Medulla oblongata (tissue), 1 donor: ENCODE results near the gene CCDC191.
A peak's percentile ranks its signal among the peaks of the same experiment; 100 is the strongest.

Experiments
- DNase-seq: peaks from one replicate; pipeline ENCODE4 v3.0.0-alpha.2; 2015; ENCODE audit errors: extremely low spot score

The CCDC191 gene

DNA sequence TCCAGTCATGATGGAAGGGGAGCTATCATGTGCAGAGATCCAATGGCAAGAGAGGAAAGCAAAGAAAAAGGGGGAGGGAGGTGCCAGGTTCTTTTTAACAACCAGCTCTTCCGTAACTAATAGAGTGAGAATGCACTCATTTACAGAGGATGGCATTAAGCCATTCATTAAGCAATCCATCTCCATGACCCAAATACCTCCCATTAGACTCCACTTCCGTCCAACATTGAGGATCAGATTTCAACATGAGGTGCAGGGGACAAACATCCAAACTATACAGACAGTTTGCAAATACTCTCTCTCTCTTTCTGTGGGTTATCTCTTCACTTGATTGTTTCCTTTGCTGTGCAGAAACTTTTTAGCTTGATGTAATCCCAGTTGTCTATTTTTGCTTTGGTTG lies 87.3 kb downstream of the CCDC191 start:
- DNase-seq = peak; percentile 56

DNA sequence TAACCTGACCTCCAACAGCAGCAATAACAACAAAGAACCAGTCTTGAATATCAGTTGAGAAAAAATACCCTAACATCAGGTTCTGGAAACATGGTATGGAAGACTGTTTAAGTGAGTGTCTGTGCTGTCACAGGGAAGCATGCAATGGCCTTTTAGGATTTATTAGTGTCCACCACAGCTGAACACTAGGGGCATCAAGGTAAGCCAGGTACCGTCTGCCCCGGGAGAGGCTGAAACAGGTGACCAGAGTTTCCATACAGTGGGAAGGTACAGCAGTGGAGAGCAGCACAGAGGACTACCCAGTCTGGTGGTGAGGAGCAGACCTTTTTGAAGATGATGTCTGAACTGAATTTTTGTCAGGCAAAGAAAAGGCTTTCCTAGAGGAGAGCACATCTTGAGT lies 90.2 kb downstream of the CCDC191 start:
- no peak for DNase-seq

- no peak for DNase-seq
Observed at GRCh38 chr3:113963879-113964278, 92.4 kb downstream of the CCDC191 start.

DNA sequence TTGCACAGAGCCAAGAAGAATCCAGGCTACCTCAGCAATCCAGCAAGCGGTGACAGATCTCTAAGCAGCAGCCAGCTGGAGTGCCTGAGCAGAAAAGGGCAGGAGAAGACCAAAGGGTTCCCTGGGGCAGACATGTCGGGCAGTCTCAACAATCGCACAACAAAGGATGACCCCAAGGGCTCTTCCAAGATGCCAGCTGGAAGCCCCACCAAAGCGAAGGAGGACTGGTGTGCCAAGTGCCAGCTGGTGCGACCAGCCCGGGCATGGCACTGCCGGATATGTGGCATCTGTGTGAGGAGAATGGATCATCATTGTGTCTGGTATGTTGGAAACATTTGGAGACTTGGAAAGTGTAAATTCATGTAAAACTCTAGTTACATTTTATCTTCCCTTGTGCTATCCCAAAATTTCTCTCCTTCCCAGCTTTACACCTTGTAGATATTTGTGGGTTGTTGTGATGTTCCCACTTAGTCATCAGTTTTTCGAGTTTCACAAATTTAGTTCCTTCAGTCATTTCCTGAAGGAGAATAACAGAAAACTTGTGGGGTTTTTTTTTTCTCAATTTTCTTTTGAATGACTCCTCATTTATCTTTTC lies 102.1 kb downstream of the CCDC191 start:
- DNase-seq = no peak

- no peak for DNase-seq
Observed at GRCh38 chr3:113953677-113954076, 102.6 kb downstream of the CCDC191 start.

DNA sequence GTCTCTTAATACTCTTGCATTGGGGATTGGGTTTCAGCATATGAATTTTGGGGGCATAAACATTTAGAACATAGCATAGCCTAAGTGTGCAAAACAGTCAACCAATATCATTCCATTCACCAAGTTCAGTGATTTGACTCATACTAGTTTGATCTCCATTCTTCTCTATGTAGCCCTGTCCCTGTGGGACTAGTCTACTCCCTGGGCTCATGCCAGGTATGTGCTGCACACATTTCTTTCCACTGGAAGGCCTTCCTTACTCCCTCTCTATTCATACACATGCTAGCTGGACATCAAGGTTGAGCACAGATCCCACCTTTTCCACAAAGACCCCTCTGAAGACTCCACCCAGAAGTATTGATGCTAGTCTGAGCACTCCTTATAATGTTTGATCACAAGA lies 103.4 kb downstream of the CCDC191 start:
- DNase-seq = no peak

DNA sequence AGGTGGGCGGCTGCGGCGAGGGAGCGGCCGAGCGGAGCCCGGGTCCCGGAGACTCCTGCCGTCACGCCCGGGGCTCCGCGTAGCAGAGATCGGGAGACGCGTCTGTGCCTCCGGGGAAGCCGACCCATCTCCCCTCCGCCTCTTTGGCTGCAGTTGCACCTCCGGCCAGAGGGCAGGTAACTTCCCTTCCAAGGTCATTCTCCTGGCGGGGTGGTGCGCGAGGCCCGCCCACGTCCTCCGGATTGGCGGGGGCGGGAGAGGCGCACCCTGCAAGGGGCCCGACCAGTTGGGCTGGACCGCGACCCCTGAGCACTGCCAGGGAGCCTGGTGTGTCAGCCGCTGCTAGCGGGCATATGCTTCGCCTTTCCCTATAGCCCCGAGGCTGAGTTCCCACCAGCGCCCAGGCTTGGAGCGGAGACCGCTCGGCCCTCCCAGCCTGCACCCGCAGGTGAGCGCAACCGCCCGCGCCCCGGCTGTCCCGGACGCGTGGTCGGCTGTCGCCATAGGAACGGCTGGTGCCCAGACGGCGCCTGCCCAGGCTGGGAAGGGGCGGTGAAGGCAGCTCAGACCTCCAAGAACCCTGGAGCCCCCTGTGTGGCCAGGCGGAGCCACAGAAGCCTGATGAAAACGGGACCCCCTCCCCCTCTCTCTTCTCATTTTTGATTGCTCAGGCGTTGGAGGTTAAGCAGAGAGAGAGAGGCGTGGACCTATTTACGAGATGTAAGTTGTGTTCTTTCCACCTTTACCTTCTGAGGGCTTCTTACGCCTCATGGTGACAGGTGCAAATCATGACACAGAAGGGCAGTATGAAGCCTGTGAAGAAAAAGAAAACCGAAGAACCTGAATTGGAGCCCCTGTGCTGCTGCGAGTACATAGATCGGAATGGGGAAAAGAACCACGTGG lies 108.1 kb downstream of the CCDC191 start:
- no peak for DNase-seq

GRCh38 chr3:113947372-113948014 lies 108.8 kb downstream of the CCDC191 start, which contains the start of gene ZDHHC23:
Gene ZDHHC23 (plus strand): TSS chr3:113948013. CDS start chr3:113948803, 790 bp downstream.
- peak; percentile 25 for DNase-seq

DNA sequence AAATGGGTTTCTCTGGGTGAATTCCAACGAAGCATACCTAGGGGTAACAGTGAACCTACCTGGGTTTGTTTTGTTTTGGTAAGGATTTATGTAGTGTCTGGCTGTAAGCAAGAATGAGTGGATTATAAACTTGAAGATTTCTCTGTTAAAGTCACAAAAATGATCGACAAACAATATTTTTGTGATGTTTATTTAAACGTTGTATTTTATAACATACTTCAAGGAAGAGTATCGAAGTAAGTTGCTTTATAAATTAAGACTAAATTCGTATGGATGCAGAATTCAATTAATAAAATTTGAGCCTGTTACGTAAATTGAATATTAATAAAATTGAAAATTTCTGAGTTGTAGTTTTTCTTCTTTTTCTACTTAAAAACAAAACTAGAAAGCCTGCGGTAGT lies 109.5 kb downstream of the CCDC191 start:
- DNase-seq = no peak

- DNase-seq = no peak
Observed at GRCh38 chr3:113927556-113927955, 128.8 kb downstream of the CCDC191 start.

DNA sequence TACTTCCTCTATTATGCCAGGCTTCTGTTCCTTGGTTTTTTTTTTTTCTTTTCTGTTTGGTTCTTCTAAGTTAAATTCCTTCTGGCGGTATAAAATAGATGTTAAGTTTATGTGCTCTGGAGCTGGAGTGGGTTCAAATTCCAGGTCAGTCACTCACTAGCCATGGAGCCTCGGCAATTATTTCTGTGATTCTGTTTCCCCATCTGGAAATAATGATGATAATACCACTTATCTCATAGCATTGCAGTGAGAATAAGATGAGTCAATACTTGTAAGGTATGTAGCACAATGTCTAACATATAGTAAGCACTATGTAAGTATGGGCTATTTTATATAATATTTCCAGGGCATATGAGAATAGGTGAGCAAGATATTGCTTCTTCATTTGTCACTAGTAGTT lies 141.7 kb downstream of the CCDC191 start:
- DNase-seq = no peak
